A673 (cell line): ENCODE measurements around the gene ADD3.

Source experiments
- CTCF ChIP-seq: fragments of 300-800, 200-600 bp; sonication (generic); conservative IDR thresholded peaks from 2 replicates; pipeline ENCODE4 v1.5.1; 2017; ENCODE audit warnings: low read depth, mild to moderate bottlenecking, antibody characterized with exemption, low read length, moderate library complexity, mixed read lengths
- EZH2 ChIP-seq: fragments of 200-600 bp; sonication (generic); IDR thresholded peaks from 2 replicates; pipeline ENCODE4 v1.6.1; 2017; ENCODE audit warnings: borderline replicate concordance, low read depth, mild to moderate bottlenecking, mixed read lengths, antibody characterized with exemption, low read length; ENCODE audit not compliant: poor library complexity, severe bottlenecking

DNA sequence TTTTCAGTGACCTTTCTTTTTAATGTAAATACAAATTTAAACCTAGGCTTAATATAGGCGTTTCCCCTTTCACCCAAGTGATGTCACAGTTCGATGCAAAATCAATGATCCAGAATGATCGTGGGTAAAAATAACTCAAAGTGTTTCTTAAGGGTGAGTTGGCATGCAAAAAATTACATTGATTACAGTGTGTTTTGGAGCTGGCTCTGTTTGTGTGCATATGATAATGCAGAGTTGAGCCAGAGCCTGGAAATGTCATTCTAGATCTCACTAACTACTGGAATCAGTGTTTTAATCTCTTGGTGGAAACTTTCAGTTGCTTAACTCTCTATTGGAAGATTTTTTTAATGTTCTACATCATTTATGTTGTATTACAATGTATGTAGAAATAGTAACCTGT, 127.1 kb downstream of the ADD3 start:
- TF ChIP-seq CTCF = no peak
- no peak for TF ChIP-seq EZH2
